ENCODE results near the gene NDFIP1.

DNA sequence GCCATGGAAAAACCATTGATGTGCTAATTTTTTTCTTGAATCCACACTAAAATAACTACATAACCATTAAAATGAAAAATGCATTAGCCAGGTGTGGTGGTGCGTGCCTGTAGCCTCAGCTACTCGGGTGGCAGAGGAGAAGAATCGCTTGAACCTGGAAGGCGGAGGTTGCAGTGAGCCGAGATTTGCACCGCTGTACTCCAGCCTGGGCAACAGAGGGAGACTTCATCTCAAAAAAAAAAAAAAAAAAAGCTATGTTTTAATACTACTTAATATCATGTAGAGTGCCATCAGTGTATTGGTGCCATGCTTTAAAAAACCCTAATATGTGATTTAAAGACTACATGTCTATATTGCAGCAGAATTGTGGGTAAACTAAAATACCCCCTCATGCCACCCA lies 58.9 kb downstream of the NDFIP1 start:
- TF ChIP-seq POLR2A (IDR thresholded peaks at IDR 0.05) = no peak
- TF ChIP-seq, protein P1, sequence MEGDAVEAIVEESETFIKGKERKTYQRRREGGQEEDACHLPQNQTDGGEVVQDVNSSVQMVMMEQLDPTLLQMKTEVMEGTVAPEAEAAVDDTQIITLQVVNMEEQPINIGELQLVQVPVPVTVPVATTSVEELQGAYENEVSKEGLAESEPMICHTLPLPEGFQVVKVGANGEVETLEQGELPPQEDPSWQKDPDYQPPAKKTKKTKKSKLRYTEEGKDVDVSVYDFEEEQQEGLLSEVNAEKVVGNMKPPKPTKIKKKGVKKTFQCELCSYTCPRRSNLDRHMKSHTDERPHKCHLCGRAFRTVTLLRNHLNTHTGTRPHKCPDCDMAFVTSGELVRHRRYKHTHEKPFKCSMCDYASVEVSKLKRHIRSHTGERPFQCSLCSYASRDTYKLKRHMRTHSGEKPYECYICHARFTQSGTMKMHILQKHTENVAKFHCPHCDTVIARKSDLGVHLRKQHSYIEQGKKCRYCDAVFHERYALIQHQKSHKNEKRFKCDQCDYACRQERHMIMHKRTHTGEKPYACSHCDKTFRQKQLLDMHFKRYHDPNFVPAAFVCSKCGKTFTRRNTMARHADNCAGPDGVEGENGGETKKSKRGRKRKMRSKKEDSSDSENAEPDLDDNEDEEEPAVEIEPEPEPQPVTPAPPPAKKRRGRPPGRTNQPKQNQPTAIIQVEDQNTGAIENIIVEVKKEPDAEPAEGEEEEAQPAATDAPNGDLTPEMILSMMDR (IDR thresholded peaks at IDR 0.05) = no peak

All from right lobe of liver (tissue), 4 donors.